GM21737 (cell line): ENCODE results near the gene TUBA3E.
A peak's percentile ranks its signal among the peaks of the same experiment; 100 is the strongest.
"Not testable (repeated sequence)": the region's sequence is repeated elsewhere in the genome, so short reads cannot be mapped to it uniquely, and the experiment has no call there.

Experiments used
- ATAC-seq: cut with Tn5 transposase; IDR thresholded peaks from one replicate; pipeline ENCODE4 v1.9.1; 2021; ENCODE audit warnings: mild to moderate bottlenecking, moderate library complexity; ENCODE audit not compliant: unreplicated experiment

Gene TUBA3E

DNA sequence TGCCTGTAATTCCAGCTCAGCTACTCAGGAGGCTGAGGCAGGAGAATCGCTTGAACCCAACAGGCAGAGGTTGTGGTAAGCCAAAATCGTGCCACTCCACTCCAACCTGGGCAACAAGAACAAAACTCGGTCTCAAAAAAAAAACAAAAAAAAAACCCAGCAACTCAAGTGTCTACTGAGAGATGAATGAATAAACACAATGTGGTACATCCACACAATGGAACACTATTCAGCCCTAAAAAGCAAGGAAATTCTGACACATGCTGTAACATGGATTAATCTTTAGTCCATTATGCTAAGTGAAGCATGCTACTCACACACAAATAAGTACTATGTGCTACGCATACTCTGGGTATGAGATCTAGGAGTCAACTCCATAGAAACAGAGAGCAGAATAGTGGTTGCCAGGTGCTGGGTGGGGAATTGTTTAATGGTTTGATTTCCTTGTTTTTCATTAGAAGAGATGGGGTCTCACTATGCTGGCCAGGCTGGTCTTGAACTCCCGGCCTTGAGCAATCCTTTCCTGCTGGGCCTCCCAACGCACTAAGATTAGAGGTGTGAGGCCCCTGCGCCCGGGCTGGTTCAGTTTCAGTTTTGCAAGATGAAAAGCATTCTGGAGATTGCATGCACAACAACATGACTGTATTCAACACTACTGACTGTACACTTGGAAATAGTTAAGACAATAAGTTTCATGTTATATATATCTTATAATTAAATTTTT lies 32.8 kb downstream of the TUBA3E start:
- ATAC-seq: no peak

DNA sequence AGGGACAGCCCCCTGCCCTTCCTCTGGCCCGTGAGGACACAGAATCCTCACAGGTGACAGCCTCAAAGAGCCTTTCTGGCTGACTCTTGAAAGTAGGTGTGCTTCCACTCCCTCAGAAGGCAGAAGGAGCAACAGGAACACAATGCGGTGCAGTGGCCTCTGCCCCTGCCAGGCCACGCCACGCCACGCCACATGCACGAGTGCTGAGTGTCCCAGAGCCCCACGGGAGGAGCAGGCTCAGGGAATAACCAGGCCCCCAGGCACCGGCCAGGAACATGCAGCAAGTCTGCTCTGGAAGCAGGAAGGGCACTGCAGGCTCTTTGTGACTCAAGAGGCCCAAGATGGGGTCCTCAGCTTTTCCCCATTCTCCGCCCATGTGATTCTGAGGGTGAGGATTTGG lies 35.3 kb downstream of the TUBA3E start:
- no peak for ATAC-seq

DNA sequence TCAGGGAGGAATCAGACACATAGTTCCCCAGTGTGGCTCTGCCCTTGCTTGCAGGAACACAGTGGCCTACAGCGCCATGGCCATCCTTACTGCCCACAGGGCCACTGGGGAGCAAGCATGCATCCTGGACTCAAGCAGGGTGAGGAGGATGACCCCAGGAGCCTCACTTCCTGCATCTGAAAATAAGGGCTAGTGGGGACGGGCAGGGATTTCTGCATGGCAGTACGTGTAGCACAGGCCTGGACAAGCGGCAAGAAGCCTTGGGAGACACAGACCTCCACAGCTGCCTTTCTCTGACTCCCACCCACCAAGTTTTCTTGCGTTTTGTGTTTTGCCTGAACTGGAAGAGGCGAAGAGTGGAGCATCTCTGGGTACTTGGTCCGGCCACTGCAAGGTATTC lies 35.8 kb downstream of the TUBA3E start:
- not testable (repeated sequence) for ATAC-seq

DNA sequence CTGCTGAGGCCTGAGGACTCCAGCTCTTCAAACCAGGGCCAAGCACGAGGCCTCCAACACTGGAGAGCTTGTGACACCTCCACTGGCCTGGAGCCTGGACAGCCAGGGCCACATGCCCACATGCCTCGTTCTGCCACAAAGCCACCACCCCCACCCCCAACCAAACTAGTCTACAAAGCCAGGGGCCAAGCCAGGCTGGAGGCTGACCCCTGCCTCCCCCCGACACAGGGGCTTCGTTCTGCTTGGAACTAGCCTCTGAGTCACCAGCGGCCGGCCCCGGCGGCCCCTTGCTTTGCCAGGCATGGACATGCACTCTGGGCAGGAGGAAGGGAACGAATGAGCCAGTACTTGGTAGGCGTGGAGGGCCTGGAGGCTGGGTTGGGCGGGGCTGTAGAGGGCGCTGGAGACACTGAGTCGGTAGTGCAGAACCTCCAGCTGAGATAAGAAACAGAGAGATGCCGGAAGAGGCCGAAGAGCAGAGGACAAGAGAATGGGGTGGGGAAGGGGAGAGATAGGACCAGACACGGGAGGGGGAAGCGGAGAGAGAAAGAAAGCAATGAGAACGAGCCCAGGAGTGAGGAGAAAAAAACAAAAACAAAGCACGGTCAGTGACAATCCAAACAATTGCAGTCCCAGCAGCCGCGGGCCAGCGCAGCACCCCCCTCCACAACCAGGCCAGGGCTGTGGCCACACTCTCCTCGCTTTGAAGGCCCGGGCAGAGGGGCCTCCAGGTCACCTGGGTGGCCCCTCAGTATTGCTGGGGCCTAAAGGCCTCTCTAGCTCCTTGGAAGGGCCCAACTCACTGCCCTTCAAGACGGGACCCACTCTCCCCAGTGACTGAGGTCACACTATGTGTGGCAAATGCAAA lies 37.2 kb downstream of the TUBA3E start:
- not testable (repeated sequence) for ATAC-seq

DNA sequence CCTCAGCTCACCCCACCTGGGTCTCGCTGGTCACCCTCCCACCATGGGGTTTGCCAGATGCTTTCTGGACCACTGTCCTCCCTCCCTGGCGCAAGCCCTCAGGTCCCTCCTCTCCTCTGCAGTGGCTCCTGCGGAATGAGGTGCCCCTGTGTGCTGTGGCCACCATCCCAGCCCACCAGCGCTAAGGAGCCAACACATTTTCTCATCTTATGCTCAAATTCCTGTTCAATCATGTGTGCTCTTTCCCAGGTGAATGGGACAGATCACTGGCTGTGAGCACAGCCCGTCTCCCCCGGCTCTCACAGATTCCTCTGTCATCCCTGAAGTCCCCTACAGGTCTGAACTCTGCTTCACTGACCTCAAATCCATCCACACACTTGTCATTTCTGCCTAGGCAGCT lies 38.1 kb downstream of the TUBA3E start:
- no peak for ATAC-seq

DNA sequence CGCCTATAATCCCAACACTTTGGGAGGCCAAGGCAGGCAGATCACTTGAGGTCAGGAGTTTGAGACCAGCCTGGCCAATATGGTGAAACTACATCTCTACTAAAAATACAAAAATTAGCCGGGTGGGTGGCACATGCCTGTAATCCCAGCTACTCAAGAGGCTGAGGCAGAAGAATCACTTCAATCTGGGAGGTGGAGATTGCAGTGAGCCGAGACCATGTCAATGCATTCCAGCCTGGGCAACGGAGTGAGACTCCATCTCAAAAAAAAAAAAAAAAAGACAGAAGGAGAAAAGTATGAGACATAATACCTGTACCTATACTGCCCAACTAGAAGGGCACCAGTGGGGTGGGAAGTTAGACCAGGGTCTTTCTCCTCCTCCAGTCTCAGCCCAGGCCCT lies 38.9 kb downstream of the TUBA3E start:
- ATAC-seq: not testable (repeated sequence)

DNA sequence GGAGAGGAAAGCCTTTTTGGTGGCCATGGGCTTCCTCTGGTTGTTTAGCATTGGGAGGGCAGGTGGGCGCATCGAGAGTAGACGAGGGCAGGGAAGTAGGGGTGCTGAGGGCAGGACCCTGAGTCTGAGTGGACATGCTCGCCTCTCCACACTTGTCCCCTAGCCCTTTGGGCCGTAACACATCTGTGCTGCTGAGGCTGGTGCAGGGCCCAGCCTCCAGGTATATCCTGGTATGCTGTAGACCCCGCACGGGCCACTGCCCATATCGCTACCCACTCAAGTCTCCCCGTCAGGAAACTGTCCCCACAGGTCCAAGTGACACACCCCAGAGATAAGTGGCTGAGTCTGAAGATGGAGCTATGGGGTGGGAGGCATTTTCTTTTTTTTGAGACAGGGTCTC lies 39.6 kb downstream of the TUBA3E start:
- no peak for ATAC-seq

DNA sequence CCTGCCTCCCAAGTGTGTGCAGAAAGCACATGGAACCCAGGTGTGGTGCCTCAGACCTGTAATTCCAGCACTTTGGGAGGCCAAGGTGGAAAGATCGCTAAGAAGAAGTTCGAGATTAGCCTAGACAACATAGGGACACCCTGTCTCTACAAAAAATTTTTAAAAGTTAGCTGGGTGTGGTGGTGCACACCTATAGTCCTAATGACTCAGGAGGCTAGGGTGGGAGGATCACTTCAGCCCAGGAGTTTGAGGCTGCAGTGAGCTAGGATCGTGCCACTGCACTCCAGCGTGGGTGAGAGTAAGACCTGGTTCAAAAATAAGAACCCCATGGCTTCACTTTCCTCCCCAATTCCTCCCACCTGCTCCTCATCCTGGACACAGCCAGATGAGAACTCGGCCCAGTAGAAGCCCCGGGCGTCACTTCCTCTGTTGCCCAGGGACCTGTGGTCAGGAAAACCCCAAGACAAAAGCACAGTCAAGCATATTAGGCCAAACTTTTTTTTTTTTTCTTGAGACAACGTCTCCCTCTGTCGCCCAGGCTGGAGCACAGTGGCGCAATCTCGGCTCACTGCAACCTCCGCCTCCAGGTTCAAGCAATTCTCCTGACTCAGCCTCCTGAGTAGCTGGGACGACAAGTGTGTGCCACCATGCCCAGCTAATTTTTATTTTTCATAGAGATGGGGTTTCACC lies 40.3 kb downstream of the TUBA3E start:
- peak; percentile 89 for ATAC-seq

DNA sequence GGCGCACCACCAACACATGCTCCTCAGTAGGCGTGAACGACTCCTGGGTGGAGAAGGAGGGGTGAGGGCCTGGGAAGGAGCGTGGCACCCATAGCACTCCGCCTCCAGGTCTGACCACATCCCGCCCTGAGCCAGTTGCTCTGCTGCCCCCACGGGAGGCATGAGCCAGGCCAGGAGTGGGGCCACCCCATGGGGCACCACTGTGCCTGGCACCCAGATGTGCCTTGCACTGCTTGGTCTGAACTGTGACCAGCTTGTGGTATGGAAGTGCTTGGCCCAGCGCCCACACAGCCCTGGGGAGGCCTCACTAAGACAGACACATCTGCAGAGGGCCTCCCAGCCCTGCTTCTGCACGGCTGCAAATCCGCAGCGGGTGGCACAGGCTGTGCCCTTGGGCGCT lies 40.9 kb downstream of the TUBA3E start:
- peak; percentile 33 for ATAC-seq

DNA sequence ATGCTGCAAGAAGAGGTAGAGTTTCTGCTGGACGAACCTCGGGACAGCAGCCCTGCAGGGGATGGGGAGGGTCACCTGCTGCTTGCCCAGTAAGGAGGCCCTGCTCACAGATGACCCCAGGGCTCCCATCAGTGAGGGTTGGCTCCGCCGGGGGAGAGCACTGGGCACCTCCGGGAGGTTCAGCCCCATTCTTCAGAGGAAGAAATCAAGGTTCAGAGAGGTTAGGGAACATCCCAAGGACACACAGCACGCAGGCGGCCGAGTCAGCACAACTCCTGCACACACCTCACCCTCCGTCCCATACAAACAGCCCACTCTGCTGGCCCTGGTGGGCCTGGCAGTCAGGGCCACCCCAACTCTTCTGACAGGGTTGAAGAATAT lies 41.6 kb downstream of the TUBA3E start:
- no peak for ATAC-seq

DNA sequence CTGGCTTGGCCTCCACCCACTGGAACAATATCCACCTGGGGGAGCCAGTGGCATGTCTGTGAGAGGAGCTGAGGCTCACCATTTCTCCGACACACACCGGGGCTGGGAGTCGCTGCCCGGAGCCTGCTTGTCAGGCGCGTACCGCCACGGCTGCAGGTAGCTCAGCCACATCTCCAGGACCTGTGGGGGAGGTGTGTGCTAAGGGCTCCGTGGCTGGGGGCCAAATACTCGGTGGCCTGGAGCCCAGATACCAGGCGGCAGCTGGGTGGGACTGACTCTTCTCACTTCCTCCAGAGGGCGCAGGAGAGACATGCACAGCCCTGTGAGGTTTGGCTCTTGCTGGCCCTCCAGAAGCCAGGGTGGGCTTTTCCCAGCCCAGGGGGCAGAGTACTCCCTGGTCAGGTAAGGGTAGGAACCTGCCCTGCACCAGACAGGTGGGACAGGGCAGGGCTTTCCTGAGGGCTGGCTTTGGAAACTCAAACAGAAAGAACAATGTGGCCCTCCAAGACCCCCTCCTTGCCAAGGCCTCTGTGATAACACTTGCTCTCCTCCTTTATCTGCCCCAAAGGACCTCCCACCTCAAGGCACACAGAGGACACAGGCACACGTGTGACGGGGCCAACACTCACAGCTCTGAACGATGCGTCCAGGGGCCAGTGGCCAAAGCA lies 42.1 kb downstream of the TUBA3E start:
- ATAC-seq: not testable (repeated sequence)

DNA sequence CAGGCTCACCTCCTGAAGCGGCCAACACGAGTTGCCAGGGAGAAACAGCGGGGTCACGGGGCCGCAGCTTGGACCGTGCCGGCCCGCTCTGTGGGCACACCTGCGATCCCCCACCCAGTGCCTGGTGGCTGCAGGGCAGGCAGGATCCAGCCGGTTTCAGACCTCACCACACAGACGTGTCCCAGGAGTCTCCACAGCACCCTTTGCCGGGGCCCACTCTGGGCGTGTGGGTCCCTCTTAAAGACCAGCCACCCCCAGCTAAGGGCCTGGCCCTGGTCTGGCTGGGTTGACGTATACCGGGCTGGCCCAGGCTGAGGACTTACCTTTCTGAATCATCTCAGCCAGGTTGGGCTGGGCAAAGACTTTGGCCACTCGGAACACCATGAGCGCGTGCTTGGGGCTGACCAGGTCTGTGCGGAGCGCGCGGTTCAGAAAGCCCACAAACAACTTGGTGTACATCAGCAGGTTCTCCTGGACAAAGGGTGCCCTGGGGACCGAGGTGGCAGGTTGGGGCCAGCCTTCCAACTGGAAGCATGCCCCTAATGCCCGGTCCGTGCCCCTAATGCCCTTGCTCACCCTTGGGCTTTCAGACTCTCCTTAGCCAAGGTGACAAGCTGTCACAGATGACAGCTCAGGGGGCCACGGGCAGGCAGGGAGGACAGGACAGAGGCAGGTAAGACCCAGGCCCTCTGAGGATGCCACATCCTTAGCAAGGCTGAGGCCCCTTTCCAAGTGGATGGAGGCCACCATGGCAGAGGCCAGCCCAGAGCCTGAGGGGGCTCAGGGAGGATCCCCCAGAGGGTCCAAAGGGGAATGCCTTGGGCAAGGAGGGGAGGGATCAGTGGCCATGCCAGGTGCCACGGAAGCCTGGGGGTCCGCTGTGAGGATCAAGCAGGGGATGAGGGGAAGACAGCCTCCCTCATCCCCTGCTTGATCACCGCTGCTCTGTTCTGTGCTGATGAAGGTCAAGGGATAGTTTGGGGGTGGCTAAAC lies 43.2 kb downstream of the TUBA3E start:
- no peak for ATAC-seq

DNA sequence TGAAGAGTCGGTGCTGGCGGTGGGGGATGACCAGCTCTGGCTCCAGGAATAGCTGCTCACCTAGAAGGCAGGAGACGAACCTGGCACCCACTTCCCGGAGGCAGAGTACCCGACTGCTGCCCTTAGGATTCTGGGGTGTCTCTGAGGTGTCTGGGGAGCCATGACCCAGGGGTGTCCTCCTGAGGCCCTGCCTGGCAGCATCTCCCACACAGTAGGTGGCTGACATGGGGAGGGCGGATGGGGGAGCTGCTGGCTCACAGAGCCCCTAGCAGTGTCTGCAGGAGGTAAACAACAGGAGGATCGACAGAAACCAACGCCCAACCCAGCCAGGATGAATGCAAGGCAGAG lies 43.8 kb downstream of the TUBA3E start:
- not testable (repeated sequence) for ATAC-seq

DNA sequence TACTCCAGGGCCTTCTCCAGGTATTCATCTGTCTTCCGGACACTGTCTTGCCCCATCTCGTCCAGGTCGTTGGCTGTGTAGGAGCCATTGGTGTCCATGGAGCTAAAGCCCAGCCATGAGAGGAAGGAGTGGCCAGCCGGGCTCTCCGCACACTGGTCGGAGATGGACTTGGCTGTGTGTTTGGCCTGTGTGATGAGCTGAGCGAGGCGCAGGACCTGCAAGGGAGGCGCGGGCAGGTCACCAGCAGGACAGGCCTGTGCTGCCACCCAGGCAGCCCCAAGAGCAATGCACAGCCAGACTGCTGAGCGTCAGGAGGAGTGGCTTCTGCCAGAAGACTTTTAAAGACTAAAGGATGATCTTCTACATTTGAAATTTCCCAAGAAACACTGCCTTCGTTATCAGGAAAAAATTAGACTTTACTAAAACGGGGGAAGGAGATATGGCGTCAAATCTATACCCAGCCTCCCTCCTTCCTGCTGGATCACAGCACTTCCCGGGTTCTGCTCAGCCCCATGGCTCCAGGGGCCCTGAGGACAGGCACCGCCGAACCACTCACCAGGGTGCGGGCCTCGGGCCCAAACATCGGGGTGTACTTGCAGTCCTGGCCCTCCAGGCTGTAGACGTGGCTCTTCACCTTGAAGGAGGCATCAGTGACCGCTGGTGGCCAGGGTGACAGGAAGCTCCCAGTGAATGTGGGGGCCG lies 44.4 kb downstream of the TUBA3E start:
- ATAC-seq: not testable (repeated sequence)

DNA sequence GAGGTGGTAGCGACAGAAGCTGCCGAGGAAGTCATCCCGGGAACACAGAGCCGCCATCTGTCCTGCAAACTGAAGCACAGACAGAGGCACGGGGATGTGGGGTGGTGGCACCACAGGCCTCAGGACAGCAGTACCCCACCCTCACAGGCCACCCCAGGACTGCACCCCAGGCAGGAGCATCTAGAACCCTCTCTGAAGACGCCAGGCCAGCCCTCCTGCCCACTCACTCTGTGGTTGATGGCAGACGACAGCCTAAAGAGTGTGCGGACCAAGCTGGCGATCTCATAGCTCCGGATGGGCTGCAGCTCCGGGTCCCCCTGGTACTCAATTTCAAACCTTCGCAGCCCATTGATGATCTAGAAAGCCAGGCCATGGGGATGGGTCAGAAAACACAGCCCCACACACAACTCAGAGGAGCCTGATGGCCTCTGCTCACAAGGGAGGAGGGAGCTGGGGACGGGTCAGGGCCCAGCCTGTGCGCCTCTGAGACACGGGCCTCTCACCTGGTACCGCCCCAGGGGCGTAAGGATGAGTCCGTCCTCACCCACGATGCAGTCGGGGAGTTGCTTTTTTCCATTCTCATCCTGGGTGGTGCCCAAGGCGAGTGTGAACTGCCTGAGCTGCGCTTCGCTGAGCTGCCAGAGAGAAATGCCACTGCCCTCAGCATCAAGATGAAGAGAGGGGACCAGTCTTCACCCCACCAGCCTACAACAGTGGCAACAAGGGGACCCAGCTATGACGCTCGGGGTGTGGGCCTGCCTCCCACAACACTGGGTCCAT lies 45.2 kb downstream of the TUBA3E start:
- ATAC-seq: no peak

DNA sequence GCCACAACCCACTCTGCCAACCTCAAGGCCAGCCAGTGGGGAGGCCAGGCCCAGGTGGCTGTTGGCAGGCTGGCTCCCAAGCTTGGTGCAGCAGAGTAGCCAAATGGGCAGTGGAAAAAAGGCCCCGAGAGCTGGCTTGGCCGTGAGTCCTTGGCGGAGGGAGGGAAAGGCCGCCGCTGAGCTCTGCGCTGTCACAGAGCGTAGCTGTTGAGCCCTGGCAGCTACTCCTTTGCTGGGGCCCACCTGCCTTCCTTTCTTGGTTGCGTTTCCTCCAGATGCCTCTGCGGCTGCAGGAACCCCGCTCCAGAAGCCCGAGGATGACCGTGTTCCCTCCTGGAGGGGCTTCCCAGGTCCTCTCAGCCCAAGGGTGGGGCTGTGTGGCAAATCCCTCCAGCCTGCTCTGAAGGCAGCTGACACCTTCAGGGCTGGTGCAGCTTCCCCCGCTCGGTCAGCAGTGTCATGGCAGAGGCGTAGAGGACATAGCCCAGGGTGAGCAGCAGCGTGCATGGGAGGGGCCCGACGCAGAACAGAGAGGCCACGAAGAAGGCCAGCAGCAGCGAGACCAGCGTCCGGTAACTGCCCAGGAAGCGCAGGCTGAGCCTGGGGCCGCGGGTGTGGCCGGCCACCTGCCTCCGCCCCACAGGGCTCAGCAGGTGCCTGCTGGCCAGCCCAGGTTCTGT lies 46.0 kb downstream of the TUBA3E start:
- ATAC-seq: not testable (repeated sequence)

DNA sequence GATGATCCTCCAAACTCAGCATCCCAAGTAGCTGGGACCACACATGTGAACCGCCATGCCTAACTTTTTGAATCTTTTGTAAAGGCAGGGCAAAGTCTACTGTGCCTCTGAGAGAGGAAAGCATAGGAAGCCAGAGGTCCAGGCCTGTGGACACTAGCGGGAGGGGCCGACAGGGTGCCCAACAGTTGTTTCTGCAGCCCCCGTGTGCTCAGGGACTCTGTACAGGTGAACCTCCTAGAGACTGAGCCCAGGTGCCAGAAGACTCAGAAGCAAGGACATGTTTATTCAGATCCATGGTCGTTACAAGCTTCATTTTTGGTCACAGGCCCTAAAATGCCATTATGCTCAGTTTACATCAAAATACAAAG lies 47.1 kb downstream of the TUBA3E start:
- not testable (repeated sequence) for ATAC-seq
